IMR-90 (cell line): Measurements from ENCODE around the gene CERS6. TPM values are rescaled to one million over a fixed set of nuclear protein-coding genes. Genes with fewer than 3 reads are reported as not detected.

ENCODE experiments used
- ATAC-seq: fragments of 200-7000 bp; cut with Tn5 transposase; 2 replicates; pipeline ENCODE4 v1.9.1; 2020; ENCODE audit warnings: low read depth, mild to moderate bottlenecking, moderate library complexity
- BruUV-seq: library from RNA; stranded (reverse); fragments of 400-500 nt; replicated peaks from 2 replicates; lab custom pipeline; 2021; lab: Mats Ljungman, UMichigan
- CTCF ChIA-PET: fragments of 300-600 bp; formaldehyde crosslinking; extraction: SDS; loops from one replicate; lab custom pipeline; 2021; ENCODE audit warnings: antibody characterized with exemption; lab: Yijun Ruan, JAX
- POLR2A ChIA-PET: fragments of 300-600 bp; sonication (Branson Sonifier 250); formaldehyde crosslinking; loops from one replicate; lab custom pipeline; 2022; ENCODE audit warnings: antibody characterized with exemption; ENCODE audit not compliant: unreplicated experiment; lab: Charles Lee
- DNase-seq: peaks from one replicate; pipeline ENCODE4 v3.0.0; 2013
- H2AFZ ChIP-seq: replicated peaks from 2 replicates; pipeline ENCODE3; 2013; ENCODE audit warnings: low read length, mild to moderate bottlenecking; ENCODE audit not compliant: poor library complexity
- H2AK5ac ChIP-seq: 2 replicates; pipeline ENCODE4 v1.6.1; 2013; ENCODE audit warnings: low read depth, low read length, inconsistent platforms
- H2AK9ac ChIP-seq: replicated peaks from 2 replicates; pipeline ENCODE3; 2013; ENCODE audit warnings: mild to moderate bottlenecking, low read depth, low read length, moderate library complexity; ENCODE audit not compliant: poor library complexity
- H2BK120ac ChIP-seq: 2 replicates; pipeline ENCODE4 v1.6.1; 2013; ENCODE audit warnings: low read depth, low read length, inconsistent platforms
- H2BK15ac ChIP-seq: 3 replicates; pipeline ENCODE4 v1.6.1; 2013; ENCODE audit warnings: low read depth, low read length, inconsistent platforms
- H2BK20ac ChIP-seq: 2 replicates; pipeline ENCODE4 v1.6.1; 2013; ENCODE audit warnings: low read depth, mild to moderate bottlenecking, inconsistent platforms, low read length, moderate library complexity
- H2BK5ac ChIP-seq: 2 replicates; pipeline ENCODE4 v1.6.1; 2013; ENCODE audit warnings: mild to moderate bottlenecking, low read depth, low read length, inconsistent platforms; ENCODE audit not compliant: poor library complexity, severe bottlenecking
- H3K14ac ChIP-seq: replicated peaks from 2 replicates; pipeline ENCODE4 v1.6.1; 2013; ENCODE audit warnings: low read depth, low read length, inconsistent platforms
- H3K18ac ChIP-seq: 2 replicates; pipeline ENCODE4 v1.6.1; 2013; ENCODE audit warnings: low read depth, low read length, control low read depth
- H3K23ac ChIP-seq: 2 replicates; pipeline ENCODE4 v1.6.1; 2013; ENCODE audit warnings: low read depth, low read length, inconsistent platforms
- H3K27ac ChIP-seq: 2 replicates; pipeline ENCODE4 v1.5.1; 2013; ENCODE audit warnings: mild to moderate bottlenecking, control low read depth, low read length; ENCODE audit not compliant: insufficient read depth
- H3K27me3 ChIP-seq: 2 replicates; pipeline ENCODE4 v1.6.1; 2013; ENCODE audit warnings: low read length; ENCODE audit not compliant: control insufficient read depth, insufficient read depth
- H3K36me3 ChIP-seq: 2 replicates; pipeline ENCODE4 v1.6.1; 2013; ENCODE audit warnings: low read length, mixed read lengths; ENCODE audit not compliant: control insufficient read depth, insufficient read depth
- H3K4ac ChIP-seq: 2 replicates; pipeline ENCODE4 v1.6.1; 2013; ENCODE audit warnings: low read depth, low read length, inconsistent platforms
- H3K4me1 ChIP-seq: 2 replicates; pipeline ENCODE4 v1.6.1; 2013; ENCODE audit warnings: low read length, mixed read lengths; ENCODE audit not compliant: control insufficient read depth, insufficient read depth
- H3K4me2 ChIP-seq: 2 replicates; pipeline ENCODE4 v1.6.1; 2013; ENCODE audit warnings: low read depth, mild to moderate bottlenecking, control low read depth, low read length, moderate library complexity
- H3K4me3 ChIP-seq: 2 replicates; pipeline ENCODE4 v1.5.1; 2013; ENCODE audit warnings: low read depth, mild to moderate bottlenecking, control low read depth, low read length, moderate library complexity; ENCODE audit not compliant: insufficient read depth
- H3K56ac ChIP-seq: 2 replicates; pipeline ENCODE4 v1.6.1; 2013; ENCODE audit warnings: low read length, inconsistent platforms; ENCODE audit not compliant: insufficient read depth; ENCODE audit errors: extremely low read depth
- H3K79me1 ChIP-seq, 2 experiments: 2 replicates each; pipeline ENCODE4 v1.6.1; 2013; ENCODE audit warnings: low read length in 2 of 2, inconsistent platforms in 1 of 2, low read depth in 1 of 2
- H3K9ac ChIP-seq: 2 replicates; pipeline ENCODE4 v1.6.1; 2013; ENCODE audit warnings: low read depth, low read length, control low read depth
- H3K9me1 ChIP-seq: 2 replicates; pipeline ENCODE4 v1.6.1; 2013; ENCODE audit warnings: low read length, inconsistent platforms; ENCODE audit not compliant: insufficient read depth
- H3K9me3 ChIP-seq: 2 replicates; pipeline ENCODE4 v1.6.1; 2013; ENCODE audit warnings: low read length; ENCODE audit not compliant: control insufficient read depth, insufficient read depth
- H4K20me1 ChIP-seq: 2 replicates; pipeline ENCODE4 v1.6.1; 2013; ENCODE audit warnings: low read length, inconsistent platforms; ENCODE audit not compliant: insufficient read depth
- H4K5ac ChIP-seq: 2 replicates; pipeline ENCODE4 v1.6.1; 2013; ENCODE audit warnings: mild to moderate bottlenecking, low read depth, low read length, control low read depth
- H4K8ac ChIP-seq, 2 experiments: 2 replicates each; pipeline ENCODE4 v1.6.1; 2013; ENCODE audit warnings: low read depth in 2 of 2, low read length in 2 of 2, control low read depth in 1 of 2, inconsistent platforms in 1 of 2
- H4K91ac ChIP-seq: 2 replicates; pipeline ENCODE4 v1.6.1; 2013; ENCODE audit warnings: low read depth, low read length, inconsistent platforms; ENCODE audit not compliant: insufficient read depth
- CEBPB ChIP-seq: IDR thresholded peaks from 2 replicates; pipeline ENCODE4 v1.6.1; 2012; ENCODE audit warnings: low read depth, low read length, improper control_type of control experiment
- CTCF ChIP-seq: conservative IDR thresholded peaks from 2 replicates; pipeline ENCODE4 v1.5.1; 2012; ENCODE audit warnings: mild to moderate bottlenecking, low read depth, low read length, improper control_type of control experiment
- FOS ChIP-seq: fragments of 150-350 bp; IDR thresholded peaks from 2 replicates; pipeline ENCODE4 v1.6.1; 2016; ENCODE audit warnings: low read depth, low read length
- MAFK ChIP-seq: IDR thresholded peaks from 2 replicates; pipeline ENCODE4 v1.6.1; 2012; ENCODE audit warnings: low read depth, low read length, improper control_type of control experiment
- MAZ ChIP-seq: IDR thresholded peaks from 2 replicates; pipeline ENCODE4 v1.6.1; 2012; ENCODE audit warnings: low read depth, mild to moderate bottlenecking, low read length, improper control_type of control experiment, moderate library complexity, borderline replicate concordance
- MXI1 ChIP-seq: IDR thresholded peaks from 2 replicates; pipeline ENCODE4 v1.6.1; 2012; ENCODE audit warnings: low read depth, mild to moderate bottlenecking, low read length, moderate library complexity, borderline replicate concordance
- NFE2L2 ChIP-seq: fragments of 150-350 bp; IDR thresholded peaks from 2 replicates; pipeline ENCODE4 v1.6.1; 2016; ENCODE audit warnings: low read depth, mild to moderate bottlenecking, low read length
- RAD21 ChIP-seq: IDR thresholded peaks from 2 replicates; pipeline ENCODE4 v1.6.1; 2012; ENCODE audit warnings: low read length, improper control_type of control experiment
- SMC3 ChIP-seq: fragments of 150-350 bp; IDR thresholded peaks from 2 replicates; pipeline ENCODE4 v1.6.1; 2016; ENCODE audit warnings: low read depth, mild to moderate bottlenecking, antibody characterized with exemption, low read length, moderate library complexity
- dilution Hi-C: fragments of 300-500 bp; cut with HindIII; formaldehyde crosslinking; loops from one replicate; pipeline ENCODE4 v1.14.3; 2018; ENCODE audit warnings: low sequenced_read_pairs; ENCODE audit not compliant: unreplicated experiment
- in situ Hi-C: fragments of 300-500 bp; cut with MboI; formaldehyde crosslinking; loops from 3 replicates; pipeline ENCODE4 v1.14.3; 2019; ENCODE audit warnings: low sequenced_read_pairs, inconsistent platforms, mixed read lengths
- intact Hi-C: fragments of 100-400 bp; cut with micrococcal nuclease; formaldehyde crosslinking; loops from 2 replicates; pipeline ENCODE4 v1.10.0; 2022
- polyA plus RNA-seq, 3 experiments: library from polyadenylated mRNA; depleted of rRNA; stranded (reverse); fragments of >200 nt; gene quantifications; 2 replicates each; pipeline ENCODE4 v1.2.3, GENCODE V29; 2012; ENCODE audit warnings: low replicate concordance in 1 of 3
- total RNA-seq: library from RNA; depleted of rRNA; stranded (reverse); fragments of >200 nt; gene quantifications from 2 replicates; pipeline ENCODE4 v1.2.3, GENCODE V29; 2012

CERS6 gene
- total and polyA plus RNA-seq, 2 of the 4 experiments (the other 2 are of a cell fraction): 2.1 to 5.7 TPM

DNA sequence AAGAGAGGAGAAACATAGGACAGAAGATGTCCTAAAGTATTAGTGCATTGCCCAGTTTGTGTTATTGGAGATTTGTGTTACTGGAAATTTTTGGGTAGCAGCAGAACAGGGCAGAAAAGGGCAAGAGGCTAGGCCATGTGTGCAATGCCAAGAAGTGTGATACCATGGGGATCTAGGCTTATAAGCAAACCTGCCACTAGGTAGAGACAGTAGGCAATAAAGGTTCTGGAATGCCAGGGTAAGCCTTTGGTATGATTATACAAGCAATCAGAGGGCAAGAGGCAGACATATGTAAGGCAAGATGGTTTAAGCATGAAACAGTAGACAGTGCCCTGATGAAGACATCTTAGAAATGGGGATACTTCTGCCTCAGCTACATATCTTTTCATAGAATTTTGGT lies 12.3 kb upstream of the CERS6 start:
- Histone ChIP-seq H2AFZ (no peak overlapping the region), H4K20me1 (no peaks in the 10 kb centered on the region), H3K18ac (no peak overlapping the region), H4K8ac (no peak overlapping the region), H3K27ac (no peak overlapping the region), H3K23ac (no peak overlapping the region), H3K4me3 (no peak overlapping the region), H3K79me1 (no peaks in the 10 kb centered on the region), H2AK9ac (no peak overlapping the region), H3K27me3 (no peaks in the 10 kb centered on the region; the same call in 1 of the 2 replicates), H3K14ac (no peak overlapping the region), H3K36me3 (no peaks in the 10 kb centered on the region), H2BK5ac (no peak overlapping the region), H2AK5ac (no peak overlapping the region), H4K5ac (no peak overlapping the region), H3K9me3 (no peaks in the 10 kb centered on the region), H3K9me1 (no peaks in the 10 kb centered on the region), H2BK20ac (no peak overlapping the region), H3K4me2 (no peak overlapping the region), H2BK15ac (no peak overlapping the region), H3K4me1 (no peaks in the 10 kb centered on the region), H3K9ac (no peak overlapping the region), H2BK120ac (no peak overlapping the region), H3K56ac (no peak overlapping the region), H3K4ac (no peak overlapping the region), H4K91ac (no peak overlapping the region)
- no peak for ATAC-seq
- dilution Hi-C loops (no loop called here), in situ Hi-C loops (no loop called here), intact Hi-C loops (no loop called here)
- CTCF ChIA-PET: interaction anchor here (0.6 kb wide), 1 partner anchor 11 kb away, joined by 3 read pairs; no protein-coding TSS in a partner anchor
- no TSS peak for BruUV-seq
- POLR2A ChIA-PET: no interaction called here
- DNase-seq: no peak
- TF ChIP-seq FOS: no peak
- TF ChIP-seq MXI1: no peak
- no peak for TF ChIP-seq SMC3
- no peak for TF ChIP-seq MAZ
- TF ChIP-seq MAFK: no peak
- TF ChIP-seq CTCF: no peak
- TF ChIP-seq RAD21: no peak
- no peak for TF ChIP-seq NFE2L2
- no peak for TF ChIP-seq CEBPB
